NCI-H1048 (cell line): Measurements from ENCODE around the gene KIRREL3.
A peak's percentile ranks its signal among the peaks of the same experiment; 100 is the strongest.

ENCODE experiments used
- DNase-seq: peaks from one replicate; lab custom pipeline; 2025; lab: John Stamatoyannopoulos, UW

KIRREL3 gene

GRCh38 chr11:126575849-126576248 lies 424.7 kb downstream of the KIRREL3 start:
- DNase-seq, result no peak

GRCh38 chr11:126573325-126573978 lies 427.1 kb downstream of the KIRREL3 start:
- DNase-seq, result no peak

GRCh38 chr11:126570489-126570888 lies 430.1 kb downstream of the KIRREL3 start:
- no peak for DNase-seq

- DNase-seq, result no peak
These were observed 433.2 kb downstream of the KIRREL3 start for GRCh38 chr11:126567419-126567818.

GRCh38 chr11:126564566-126564965 lies 436.0 kb downstream of the KIRREL3 start:
- DNase-seq, result no peak

GRCh38 chr11:126561327-126561893 lies 439.2 kb downstream of the KIRREL3 start:
- DNase-seq, result peak; percentile 27

GRCh38 chr11:126560221-126560620 lies 440.3 kb downstream of the KIRREL3 start:
- no peak for DNase-seq

- no peak for DNase-seq
These were observed 451.7 kb downstream of the KIRREL3 start for GRCh38 chr11:126548581-126549550.

- no peak for DNase-seq
These were observed 452.9 kb downstream of the KIRREL3 start for GRCh38 chr11:126547691-126548090.

- no peak for DNase-seq
These were observed 453.4 kb downstream of the KIRREL3 start for GRCh38 chr11:126547161-126547560.

- DNase-seq, result no peak
These were observed 453.9 kb downstream of the KIRREL3 start for GRCh38 chr11:126546694-126547093.

GRCh38 chr11:126546191-126546590 lies 454.4 kb downstream of the KIRREL3 start:
- DNase-seq, result no peak

- no peak for DNase-seq
These were observed 455.5 kb downstream of the KIRREL3 start for GRCh38 chr11:126545057-126545555.

GRCh38 chr11:126544108-126545056 lies 456.2 kb downstream of the KIRREL3 start:
- DNase-seq, result peak; percentile 12

GRCh38 chr11:126543691-126544090 lies 456.9 kb downstream of the KIRREL3 start:
- DNase-seq, result no peak

GRCh38 chr11:126542334-126543015 lies 458.1 kb downstream of the KIRREL3 start:
- no peak for DNase-seq

GRCh38 chr11:126538071-126538470 lies 462.5 kb downstream of the KIRREL3 start:
- no peak for DNase-seq

- DNase-seq, result no peak
These were observed 463.1 kb downstream of the KIRREL3 start for GRCh38 chr11:126537492-126537891.

GRCh38 chr11:126534141-126534805 lies 466.3 kb downstream of the KIRREL3 start:
- DNase-seq, result no peak

- no peak for DNase-seq
These were observed 467.0 kb downstream of the KIRREL3 start for GRCh38 chr11:126533560-126533959.
